Neutrophil (primary cell): Measurements from ENCODE around the gene EPN2.

Experiments used
- H3K27ac ChIP-seq: fragments of 200-600 bp; sonication (generic); 2 replicates; pipeline ENCODE4 v1.5.1; 2016; ENCODE audit warnings: mild to moderate bottlenecking, moderate library complexity
- H3K27me3 ChIP-seq: fragments of 200-600 bp; sonication (generic); 2 replicates; pipeline ENCODE4 v1.6.0; 2016; ENCODE audit warnings: mild to moderate bottlenecking
- H3K36me3 ChIP-seq: fragments of 200-600 bp; sonication (generic); 2 replicates; pipeline ENCODE4 v1.5.1; 2017
- H3K4me1 ChIP-seq, 2 experiments: fragments of 200-600 bp in 1 of 2; sonication (generic) in 1 of 2; 1 replicate in 1 of 2; 2 replicates in 1 of 2; pipeline versions ENCODE4 v1.5.1 to v1.6.1; 2013 to 2016; ENCODE audit warnings: low read depth in 1 of 2, low read length in 1 of 2, mild to moderate bottlenecking in 1 of 2, moderate library complexity in 1 of 2; ENCODE audit not compliant: control insufficient read depth in 1 of 2, insufficient read depth in 1 of 2
- H3K4me3 ChIP-seq, 2 experiments: fragments of 200-600 bp in 1 of 2; sonication (generic) in 1 of 2; 1 replicate in 1 of 2; 2 replicates in 1 of 2; pipeline ENCODE4 v1.5.1; 2013 to 2016; ENCODE audit warnings: low read depth in 1 of 2, low read length in 1 of 2, mild to moderate bottlenecking in 1 of 2, moderate library complexity in 1 of 2
- H3K9me3 ChIP-seq: fragments of 200-600 bp; sonication (generic); 2 replicates; pipeline ENCODE4 v1.5.1; 2016
- CTCF ChIP-seq: fragments of 200-600 bp; sonication (generic); IDR thresholded peaks from 2 replicates; pipeline ENCODE4 v1.5.1; 2016; ENCODE audit warnings: antibody characterized with exemption

The EPN2 gene

GRCh38 chr17:19312406-19312805 lies 75.2 kb downstream of the EPN2 start:
- Histone ChIP-seq H3K36me3 (no peaks in the 10 kb centered on the region), H3K4me3 (peak overlapping the region in 1 of 2 experiments; percentile 18), H3K27ac (peak overlapping the region; percentile 72), H3K4me1 (peaks cover 28 to 38% of the 10 kb centered on the region in 2 experiments), H3K27me3 (peaks cover 4% of the 10 kb centered on the region), H3K9me3 (no peaks in the 10 kb centered on the region)
- no peak for TF ChIP-seq CTCF

DNA sequence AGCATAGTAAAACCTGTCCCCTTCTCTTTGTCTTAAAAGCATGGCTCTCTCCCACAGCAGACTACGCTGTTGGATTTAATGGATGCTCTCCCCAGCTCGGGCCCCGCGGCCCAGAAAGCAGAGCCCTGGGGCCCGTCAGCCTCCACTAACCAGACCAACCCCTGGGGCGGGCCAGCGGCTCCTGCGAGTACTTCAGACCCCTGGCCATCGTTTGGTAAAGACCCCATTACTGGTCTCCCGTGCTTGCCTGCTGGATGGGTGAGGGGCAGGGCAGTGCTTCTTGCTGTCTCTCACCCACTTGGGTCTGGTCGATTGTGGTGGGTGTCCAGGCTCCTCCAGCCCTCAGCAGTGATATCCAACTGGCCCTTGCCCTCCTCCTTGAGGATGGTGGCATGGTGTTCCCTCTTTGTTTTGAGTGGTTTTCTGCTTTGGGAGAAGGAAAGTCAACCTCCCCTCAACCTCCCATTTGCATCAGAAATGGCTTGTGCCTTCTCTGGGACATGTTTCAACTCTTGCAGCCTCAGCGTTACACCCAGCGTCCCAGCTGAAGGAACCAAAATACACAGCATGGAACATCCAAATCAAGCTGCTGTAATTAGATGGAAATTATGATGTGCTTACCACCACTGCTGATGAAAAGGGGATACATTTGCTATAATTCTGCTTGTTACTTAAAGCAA lies 76.0 kb downstream of the EPN2 start:
- Histone ChIP-seq H3K9me3 (no peaks in the 10 kb centered on the region), H3K4me3 (no peak overlapping the region), H3K27ac (no peak overlapping the region), H3K4me1 (peaks cover 28 to 38% of the 10 kb centered on the region in 2 experiments), H3K27me3 (peaks cover 12% of the 10 kb centered on the region), H3K36me3 (no peaks in the 10 kb centered on the region)
- TF ChIP-seq CTCF, result no peak

- Histone ChIP-seq H3K27ac (no peak overlapping the region), H3K4me3 (no peak overlapping the region)
- TF ChIP-seq CTCF, result no peak
Measured at GRCh38 chr17:19313746-19314651, 76.8 kb downstream of the EPN2 start.

DNA sequence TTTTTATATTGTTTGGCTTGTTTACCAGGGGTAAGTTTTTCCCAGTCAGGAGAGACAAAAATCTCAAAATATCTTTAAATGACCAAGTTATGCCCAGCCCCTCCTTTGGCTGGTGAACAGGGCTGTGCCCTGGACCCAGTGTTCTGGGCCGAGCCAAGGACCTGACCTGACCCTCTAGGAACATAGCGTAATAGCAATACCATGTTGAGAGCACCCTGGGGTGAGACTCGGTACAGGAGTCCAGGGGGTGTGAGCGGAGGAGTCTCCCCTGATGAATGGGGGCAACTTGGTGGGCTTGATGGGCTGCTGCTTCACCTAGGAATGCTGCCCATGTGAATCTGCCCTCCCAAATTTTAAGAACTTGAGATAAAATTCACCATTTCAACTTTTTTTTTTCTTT lies 77.9 kb downstream of the EPN2 start:
- Histone ChIP-seq H3K4me3 (no peak overlapping the region), H3K9me3 (no peaks in the 10 kb centered on the region), H3K4me1 (peaks cover 28 to 33% of the 10 kb centered on the region in 2 experiments), H3K36me3 (no peaks in the 10 kb centered on the region), H3K27ac (no peak overlapping the region), H3K27me3 (peaks cover 16% of the 10 kb centered on the region)
- TF ChIP-seq CTCF, result no peak

More at GRCh38 chr17:19313746-19314651, 76.8 kb downstream of the EPN2 start:
- peaks cover 13% of the 10 kb centered on the region for H3K27me3 ChIP-seq
- H3K36me3 ChIP-seq, result no peaks in the 10 kb centered on the region
- peaks cover 28 to 38% of the 10 kb centered on the region in 2 experiments for H3K4me1 ChIP-seq
- H3K9me3 ChIP-seq, result no peaks in the 10 kb centered on the region

DNA sequence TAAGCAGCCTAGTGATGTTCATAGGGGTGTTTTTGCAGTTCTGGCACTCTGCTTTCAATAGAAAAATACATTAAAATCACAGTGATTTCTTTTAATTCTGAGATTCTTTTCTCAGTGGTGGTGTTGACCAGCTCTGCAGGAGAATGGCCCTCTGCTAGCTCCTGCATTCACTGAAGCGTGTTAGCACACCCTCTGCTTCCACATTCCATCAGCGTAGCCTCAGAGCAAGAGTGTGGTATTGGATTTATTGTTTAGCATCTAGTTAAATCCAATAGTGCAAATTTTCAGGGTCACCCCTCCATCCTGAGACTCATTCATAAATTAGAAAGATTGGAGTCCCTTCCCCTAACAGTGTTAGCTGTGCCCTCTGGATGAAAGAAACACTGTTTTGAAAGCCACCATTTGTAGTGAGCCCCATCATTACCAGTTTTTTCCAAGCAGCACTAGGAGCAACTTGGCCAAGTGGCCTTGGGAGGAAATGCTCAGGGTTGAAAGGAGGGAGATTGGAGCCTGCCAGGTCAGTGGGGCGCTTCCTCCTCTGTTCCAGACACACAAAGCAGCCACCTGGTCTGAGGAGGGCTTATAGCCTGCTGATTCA lies 79.7 kb downstream of the EPN2 start:
- Histone ChIP-seq H3K4me1 (peaks cover 17 to 20% of the 10 kb centered on the region in 2 experiments), H3K9me3 (no peaks in the 10 kb centered on the region), H3K36me3 (no peaks in the 10 kb centered on the region), H3K27ac (no peak overlapping the region), H3K4me3 (no peak overlapping the region), H3K27me3 (peaks cover 34% of the 10 kb centered on the region)
- TF ChIP-seq CTCF, result no peak
